HepG2 (cell line): ENCODE results near the gene SNCA. TPM values are rescaled to one million over a fixed set of nuclear protein-coding genes. Genes with fewer than 3 reads are reported as not detected.

Experiments used
- ATF7 ChIP-seq, 2 experiments: fragments of 450-650 bp in 1 of 2; sonication (generic) in 1 of 2; formaldehyde crosslinking in 1 of 2; IDR thresholded peaks; 2 replicates each; pipeline versions ENCODE4 v1.4.0 to v1.6.1; 2016 to 2020; ENCODE audit warnings: antibody characterized with exemption in 1 of 2, mild to moderate bottlenecking in 1 of 2, missing genetic modification reagents in 1 of 2
- FOSL2 ChIP-seq: sonication (generic); formaldehyde crosslinking; IDR thresholded peaks from 2 replicates; pipeline ENCODE4 v1.4.0; 2020; ENCODE audit warnings: missing genetic modification reagents
- GABPB1 ChIP-seq: IDR thresholded peaks from 2 replicates; pipeline ENCODE4 v1.6.1; 2016; ENCODE audit warnings: mild to moderate bottlenecking, missing genetic modification reagents, moderate library complexity, missing compliant biosample characterization
- GATAD2A ChIP-seq: IDR thresholded peaks from 2 replicates; pipeline ENCODE4 v1.6.1; 2016
- HNF4A ChIP-seq: sonication (generic); formaldehyde crosslinking; IDR thresholded peaks from 2 replicates; pipeline ENCODE4 v1.4.0; 2020; ENCODE audit warnings: missing genetic modification reagents
- MXI1 ChIP-seq: IDR thresholded peaks from 3 replicates; pipeline ENCODE4 v1.6.1; 2012; ENCODE audit warnings: low read depth, low read length, inconsistent platforms, borderline replicate concordance
- POLR2AphosphoS5 ChIP-seq: IDR thresholded peaks from 2 replicates; pipeline ENCODE4 v1.6.1; 2012; ENCODE audit warnings: low read depth, low read length
- ZNF331 ChIP-seq: sonication (generic); formaldehyde crosslinking; IDR thresholded peaks from 2 replicates; pipeline ENCODE4 v1.4.0; 2020; ENCODE audit warnings: missing genetic modification reagents
- ZNF792 ChIP-seq: IDR thresholded peaks from 2 replicates; pipeline ENCODE4 v1.6.1; 2016
- polyA plus RNA-seq, 8 experiments: library from polyadenylated mRNA; depleted of rRNA in 3 of 8; stranded (reverse) in 7 of 8; unstranded in 1 of 8; fragments of >200 nt; fragmentation: Illumina TruSeq in 4 of 8; extraction: Trizol in 4 of 8; gene quantifications; 2 replicates each; pipeline versions ENCODE4 v1.2.1 to v1.2.3, GENCODE V29; 2011 to 2016; ENCODE audit warnings: low read depth in 4 of 8, missing spikeins in 1 of 8, mixed read lengths in 1 of 8; ENCODE audit not compliant: insufficient read depth in 1 of 8
- total RNA-seq, 5 experiments: library from RNA; depleted of rRNA; stranded (reverse); fragments of >200 nt; fragmentation: Illumina TruSeq; extraction: Trizol; gene quantifications; 2 replicates each; pipeline ENCODE4 v1.2.3, GENCODE V29; 2016; ENCODE audit warnings: low read depth in 1 of 5
- TF ChIP-seq, protein P1 (sequence below): sonication (generic); formaldehyde crosslinking; IDR thresholded peaks from 2 replicates; pipeline ENCODE4 v1.5.1; 2020; ENCODE audit warnings: mild to moderate bottlenecking, missing genetic modification reagents, moderate library complexity
- TF ChIP-seq, protein P2 (sequence below): sonication (generic); formaldehyde crosslinking; conservative IDR thresholded peaks from 2 replicates; pipeline ENCODE4 v1.4.0; 2020; ENCODE audit warnings: missing genetic modification reagents
- TF ChIP-seq, protein P3 (sequence below): sonication (generic); formaldehyde crosslinking; conservative IDR thresholded peaks from 2 replicates; pipeline ENCODE4 v1.8.0; 2022; ENCODE audit warnings: mild to moderate bottlenecking, moderate library complexity, missing genetic modification reagents
- TF ChIP-seq, protein P4 (sequence below): sonication (generic); formaldehyde crosslinking; IDR thresholded peaks from 2 replicates; pipeline ENCODE4 v1.4.0; 2020; ENCODE audit warnings: mild to moderate bottlenecking, missing genetic modification reagents
- TF ChIP-seq, protein P5 (sequence below): IDR thresholded peaks from 2 replicates; pipeline ENCODE4 v1.6.1; 2018; ENCODE audit warnings: missing genetic modification reagents

Gene SNCA
- total and polyA plus RNA-seq, 2 of the 13 experiments (the other 11 are each of a cell fraction or from before 2014, with no cell fraction given) = not detected

DNA sequence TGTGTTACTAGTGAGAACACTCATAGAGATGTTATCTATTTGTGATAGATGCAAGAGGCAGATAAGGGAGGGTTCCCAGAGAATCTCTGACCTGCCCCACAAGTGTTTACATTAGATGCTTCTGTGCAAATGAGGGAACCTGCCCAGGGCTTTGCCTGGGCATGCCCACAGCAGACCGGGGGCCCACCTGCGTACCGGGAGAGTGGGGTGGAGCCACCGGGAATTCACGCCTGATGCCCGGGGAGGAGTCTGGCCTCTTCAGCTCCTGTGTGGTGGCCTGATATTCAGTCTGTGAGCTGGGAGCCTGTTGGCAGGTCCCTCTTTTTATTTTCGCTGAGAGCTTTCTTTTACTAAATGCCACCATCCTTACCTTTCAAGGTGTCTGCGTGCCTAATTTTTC, 155.7 kb downstream of the SNCA start (continued):
- TF ChIP-seq, protein P1, sequence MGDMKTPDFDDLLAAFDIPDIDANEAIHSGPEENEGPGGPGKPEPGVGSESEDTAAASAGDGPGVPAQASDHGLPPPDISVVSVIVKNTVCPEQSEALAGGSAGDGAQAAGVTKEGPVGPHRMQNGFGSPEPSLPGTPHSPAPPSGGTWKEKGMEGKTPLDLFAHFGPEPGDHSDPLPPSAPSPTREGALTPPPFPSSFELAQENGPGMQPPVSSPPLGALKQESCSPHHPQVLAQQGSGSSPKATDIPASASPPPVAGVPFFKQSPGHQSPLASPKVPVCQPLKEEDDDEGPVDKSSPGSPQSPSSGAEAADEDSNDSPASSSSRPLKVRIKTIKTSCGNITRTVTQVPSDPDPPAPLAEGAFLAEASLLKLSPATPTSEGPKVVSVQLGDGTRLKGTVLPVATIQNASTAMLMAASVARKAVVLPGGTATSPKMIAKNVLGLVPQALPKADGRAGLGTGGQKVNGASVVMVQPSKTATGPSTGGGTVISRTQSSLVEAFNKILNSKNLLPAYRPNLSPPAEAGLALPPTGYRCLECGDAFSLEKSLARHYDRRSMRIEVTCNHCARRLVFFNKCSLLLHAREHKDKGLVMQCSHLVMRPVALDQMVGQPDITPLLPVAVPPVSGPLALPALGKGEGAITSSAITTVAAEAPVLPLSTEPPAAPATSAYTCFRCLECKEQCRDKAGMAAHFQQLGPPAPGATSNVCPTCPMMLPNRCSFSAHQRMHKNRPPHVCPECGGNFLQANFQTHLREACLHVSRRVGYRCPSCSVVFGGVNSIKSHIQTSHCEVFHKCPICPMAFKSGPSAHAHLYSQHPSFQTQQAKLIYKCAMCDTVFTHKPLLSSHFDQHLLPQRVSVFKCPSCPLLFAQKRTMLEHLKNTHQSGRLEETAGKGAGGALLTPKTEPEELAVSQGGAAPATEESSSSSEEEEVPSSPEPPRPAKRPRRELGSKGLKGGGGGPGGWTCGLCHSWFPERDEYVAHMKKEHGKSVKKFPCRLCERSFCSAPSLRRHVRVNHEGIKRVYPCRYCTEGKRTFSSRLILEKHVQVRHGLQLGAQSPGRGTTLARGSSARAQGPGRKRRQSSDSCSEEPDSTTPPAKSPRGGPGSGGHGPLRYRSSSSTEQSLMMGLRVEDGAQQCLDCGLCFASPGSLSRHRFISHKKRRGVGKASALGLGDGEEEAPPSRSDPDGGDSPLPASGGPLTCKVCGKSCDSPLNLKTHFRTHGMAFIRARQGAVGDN = peak; percentile 80
- TF ChIP-seq GATAD2A (peak; percentile 89), HNF4A (CRISPR knock-in tag) (peak; percentile 29), POLR2AphosphoS5 (peak; percentile 95), FOSL2 (peak; percentile 53), GABPB1 (peak; percentile 58), ATF7 (IDR thresholded peaks at IDR 0.05) (no peak), ATF7 (CRISPR knock-in tag; IDR thresholded peaks at IDR 0.05) (no peak), ZNF331 (CRISPR knock-in tag) (peak; percentile 65; the same call in 1 of the 2 replicates), ZNF792 (0 out of 2 replicates have a peak, but pooled peaks have one; percentile 29), MXI1 (0 out of 3 replicates have a peak, but pooled peaks have one; percentile 42)
- TF ChIP-seq, protein P2, sequence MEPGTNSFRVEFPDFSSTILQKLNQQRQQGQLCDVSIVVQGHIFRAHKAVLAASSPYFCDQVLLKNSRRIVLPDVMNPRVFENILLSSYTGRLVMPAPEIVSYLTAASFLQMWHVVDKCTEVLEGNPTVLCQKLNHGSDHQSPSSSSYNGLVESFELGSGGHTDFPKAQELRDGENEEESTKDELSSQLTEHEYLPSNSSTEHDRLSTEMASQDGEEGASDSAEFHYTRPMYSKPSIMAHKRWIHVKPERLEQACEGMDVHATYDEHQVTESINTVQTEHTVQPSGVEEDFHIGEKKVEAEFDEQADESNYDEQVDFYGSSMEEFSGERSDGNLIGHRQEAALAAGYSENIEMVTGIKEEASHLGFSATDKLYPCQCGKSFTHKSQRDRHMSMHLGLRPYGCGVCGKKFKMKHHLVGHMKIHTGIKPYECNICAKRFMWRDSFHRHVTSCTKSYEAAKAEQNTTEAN (CRISPR knock-in tag) = peak; percentile 67
- TF ChIP-seq, protein P3, sequence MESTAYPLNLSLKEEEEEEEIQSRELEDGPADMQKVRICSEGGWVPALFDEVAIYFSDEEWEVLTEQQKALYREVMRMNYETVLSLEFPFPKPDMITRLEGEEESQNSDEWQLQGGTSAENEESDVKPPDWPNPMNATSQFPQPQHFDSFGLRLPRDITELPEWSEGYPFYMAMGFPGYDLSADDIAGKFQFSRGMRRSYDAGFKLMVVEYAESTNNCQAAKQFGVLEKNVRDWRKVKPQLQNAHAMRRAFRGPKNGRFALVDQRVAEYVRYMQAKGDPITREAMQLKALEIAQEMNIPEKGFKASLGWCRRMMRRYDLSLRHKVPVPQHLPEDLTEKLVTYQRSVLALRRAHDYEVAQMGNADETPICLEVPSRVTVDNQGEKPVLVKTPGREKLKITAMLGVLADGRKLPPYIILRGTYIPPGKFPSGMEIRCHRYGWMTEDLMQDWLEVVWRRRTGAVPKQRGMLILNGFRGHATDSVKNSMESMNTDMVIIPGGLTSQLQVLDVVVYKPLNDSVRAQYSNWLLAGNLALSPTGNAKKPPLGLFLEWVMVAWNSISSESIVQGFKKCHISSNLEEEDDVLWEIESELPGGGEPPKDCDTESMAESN (CRISPR knock-in tag) = peak; percentile 54; the same call in 1 of the 2 replicates
- TF ChIP-seq, protein P4, sequence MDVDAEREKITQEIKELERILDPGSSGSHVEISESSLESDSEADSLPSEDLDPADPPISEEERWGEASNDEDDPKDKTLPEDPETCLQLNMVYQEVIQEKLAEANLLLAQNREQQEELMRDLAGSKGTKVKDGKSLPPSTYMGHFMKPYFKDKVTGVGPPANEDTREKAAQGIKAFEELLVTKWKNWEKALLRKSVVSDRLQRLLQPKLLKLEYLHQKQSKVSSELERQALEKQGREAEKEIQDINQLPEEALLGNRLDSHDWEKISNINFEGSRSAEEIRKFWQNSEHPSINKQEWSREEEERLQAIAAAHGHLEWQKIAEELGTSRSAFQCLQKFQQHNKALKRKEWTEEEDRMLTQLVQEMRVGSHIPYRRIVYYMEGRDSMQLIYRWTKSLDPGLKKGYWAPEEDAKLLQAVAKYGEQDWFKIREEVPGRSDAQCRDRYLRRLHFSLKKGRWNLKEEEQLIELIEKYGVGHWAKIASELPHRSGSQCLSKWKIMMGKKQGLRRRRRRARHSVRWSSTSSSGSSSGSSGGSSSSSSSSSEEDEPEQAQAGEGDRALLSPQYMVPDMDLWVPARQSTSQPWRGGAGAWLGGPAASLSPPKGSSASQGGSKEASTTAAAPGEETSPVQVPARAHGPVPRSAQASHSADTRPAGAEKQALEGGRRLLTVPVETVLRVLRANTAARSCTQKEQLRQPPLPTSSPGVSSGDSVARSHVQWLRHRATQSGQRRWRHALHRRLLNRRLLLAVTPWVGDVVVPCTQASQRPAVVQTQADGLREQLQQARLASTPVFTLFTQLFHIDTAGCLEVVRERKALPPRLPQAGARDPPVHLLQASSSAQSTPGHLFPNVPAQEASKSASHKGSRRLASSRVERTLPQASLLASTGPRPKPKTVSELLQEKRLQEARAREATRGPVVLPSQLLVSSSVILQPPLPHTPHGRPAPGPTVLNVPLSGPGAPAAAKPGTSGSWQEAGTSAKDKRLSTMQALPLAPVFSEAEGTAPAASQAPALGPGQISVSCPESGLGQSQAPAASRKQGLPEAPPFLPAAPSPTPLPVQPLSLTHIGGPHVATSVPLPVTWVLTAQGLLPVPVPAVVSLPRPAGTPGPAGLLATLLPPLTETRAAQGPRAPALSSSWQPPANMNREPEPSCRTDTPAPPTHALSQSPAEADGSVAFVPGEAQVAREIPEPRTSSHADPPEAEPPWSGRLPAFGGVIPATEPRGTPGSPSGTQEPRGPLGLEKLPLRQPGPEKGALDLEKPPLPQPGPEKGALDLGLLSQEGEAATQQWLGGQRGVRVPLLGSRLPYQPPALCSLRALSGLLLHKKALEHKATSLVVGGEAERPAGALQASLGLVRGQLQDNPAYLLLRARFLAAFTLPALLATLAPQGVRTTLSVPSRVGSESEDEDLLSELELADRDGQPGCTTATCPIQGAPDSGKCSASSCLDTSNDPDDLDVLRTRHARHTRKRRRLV (CRISPR knock-in tag) = peak; percentile 62; the same call in 1 of the 2 replicates
- TF ChIP-seq, protein P5, sequence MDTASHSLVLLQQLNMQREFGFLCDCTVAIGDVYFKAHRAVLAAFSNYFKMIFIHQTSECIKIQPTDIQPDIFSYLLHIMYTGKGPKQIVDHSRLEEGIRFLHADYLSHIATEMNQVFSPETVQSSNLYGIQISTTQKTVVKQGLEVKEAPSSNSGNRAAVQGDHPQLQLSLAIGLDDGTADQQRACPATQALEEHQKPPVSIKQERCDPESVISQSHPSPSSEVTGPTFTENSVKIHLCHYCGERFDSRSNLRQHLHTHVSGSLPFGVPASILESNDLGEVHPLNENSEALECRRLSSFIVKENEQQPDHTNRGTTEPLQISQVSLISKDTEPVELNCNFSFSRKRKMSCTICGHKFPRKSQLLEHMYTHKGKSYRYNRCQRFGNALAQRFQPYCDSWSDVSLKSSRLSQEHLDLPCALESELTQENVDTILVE (CRISPR knock-in tag) = peak; percentile 96
